WTC11 (cell line): ENCODE measurements around the gene NWD2.

Experiments
- MXD4 ChIP-seq: fragments of 250-450 bp; sonication (Bioruptor Pico); IDR thresholded peaks from 2 replicates; pipeline ENCODE4 v1.8.0; 2021; ENCODE audit warnings: mild to moderate bottlenecking, moderate library complexity, borderline replicate concordance
- RELA ChIP-seq: sonication (generic); formaldehyde crosslinking; IDR thresholded peaks from 2 replicates; pipeline ENCODE4 v1.8.1; 2022; ENCODE audit warnings: missing genetic modification reagents, mild to moderate bottlenecking, borderline replicate concordance
- SP1 ChIP-seq: sonication (generic); formaldehyde crosslinking; conservative IDR thresholded peaks from 2 replicates; pipeline ENCODE4 v1.8.1; 2022; ENCODE audit warnings: missing genetic modification reagents
- TCF7 ChIP-seq: sonication (generic); formaldehyde crosslinking; IDR thresholded peaks from 2 replicates; pipeline ENCODE4 v1.8.0; 2022; ENCODE audit warnings: mild to moderate bottlenecking, low read depth, missing genetic modification reagents, moderate library complexity
- TF ChIP-seq, protein P1 (sequence below): fragments of 200-600 bp; IDR thresholded peaks from 2 replicates; pipeline ENCODE4 v1.8.0; 2022; ENCODE audit warnings: antibody characterized with exemption

DNA sequence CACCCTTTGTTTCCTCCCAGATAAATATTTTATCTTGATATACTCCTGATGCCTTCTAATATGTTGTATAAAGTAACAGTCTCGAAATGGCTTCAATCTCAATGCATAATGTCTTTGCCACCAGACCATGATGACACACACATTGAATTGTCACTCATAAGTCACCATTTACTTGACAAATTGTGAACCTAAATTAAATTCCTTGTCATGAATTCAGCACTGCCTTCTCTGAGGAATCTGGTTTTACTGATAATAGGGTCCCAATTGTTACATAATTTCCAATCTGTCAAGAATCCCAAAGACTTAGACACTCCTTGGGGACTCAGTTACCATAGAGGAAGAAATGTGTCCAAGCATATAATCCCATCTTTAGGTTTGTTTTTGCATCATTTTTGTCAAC, 82.3 kb downstream of the NWD2 start:
- TF ChIP-seq TCF7: no peak
- TF ChIP-seq RELA (CRISPR knock-in tag): no peak
- no peak for TF ChIP-seq MXD4 (CRISPR knock-in tag)
- TF ChIP-seq SP1: no peak
- TF ChIP-seq, protein P1, sequence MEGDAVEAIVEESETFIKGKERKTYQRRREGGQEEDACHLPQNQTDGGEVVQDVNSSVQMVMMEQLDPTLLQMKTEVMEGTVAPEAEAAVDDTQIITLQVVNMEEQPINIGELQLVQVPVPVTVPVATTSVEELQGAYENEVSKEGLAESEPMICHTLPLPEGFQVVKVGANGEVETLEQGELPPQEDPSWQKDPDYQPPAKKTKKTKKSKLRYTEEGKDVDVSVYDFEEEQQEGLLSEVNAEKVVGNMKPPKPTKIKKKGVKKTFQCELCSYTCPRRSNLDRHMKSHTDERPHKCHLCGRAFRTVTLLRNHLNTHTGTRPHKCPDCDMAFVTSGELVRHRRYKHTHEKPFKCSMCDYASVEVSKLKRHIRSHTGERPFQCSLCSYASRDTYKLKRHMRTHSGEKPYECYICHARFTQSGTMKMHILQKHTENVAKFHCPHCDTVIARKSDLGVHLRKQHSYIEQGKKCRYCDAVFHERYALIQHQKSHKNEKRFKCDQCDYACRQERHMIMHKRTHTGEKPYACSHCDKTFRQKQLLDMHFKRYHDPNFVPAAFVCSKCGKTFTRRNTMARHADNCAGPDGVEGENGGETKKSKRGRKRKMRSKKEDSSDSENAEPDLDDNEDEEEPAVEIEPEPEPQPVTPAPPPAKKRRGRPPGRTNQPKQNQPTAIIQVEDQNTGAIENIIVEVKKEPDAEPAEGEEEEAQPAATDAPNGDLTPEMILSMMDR: no peak
